ENCODE results near the gene CD36.

The CD36 gene

GRCh38 chr7:80608336-80608735 lies 30.1 kb upstream of the CD36 start:
- Histone ChIP-seq H3K27me3 (ENCODE audit: control insufficient read depth in 1 of 2, insufficient read depth in 2 of 2, low read length in 2 of 2) (no peaks in the 10 kb centered on the region), H3K9ac (ENCODE audit: low read length) (no peak overlapping the region), H3K36me3 (ENCODE audit: insufficient read depth, low read length) (no peaks in the 10 kb centered on the region), H3K27ac (ENCODE audit: low read depth, low read length) (no peak overlapping the region), H3K4me1 (ENCODE audit: insufficient read depth, low read length) (peaks cover 10% of the 10 kb centered on the region), H3K4me3 (ENCODE audit: low read depth in 1 of 2, low read length in 2 of 2) (no peak overlapping the region), H3K9me3 (ENCODE audit: low read length) (no peaks in the 10 kb centered on the region)

- Histone ChIP-seq H3K27ac (ENCODE audit: low read depth, low read length) (no peak overlapping the region), H3K4me3 (ENCODE audit: low read depth in 1 of 2, low read length in 2 of 2) (no peak overlapping the region), H3K9me3 (ENCODE audit: low read length) (no peaks in the 10 kb centered on the region), H3K9ac (ENCODE audit: low read length) (no peak overlapping the region), H3K27me3 (ENCODE audit: control insufficient read depth in 1 of 2, insufficient read depth in 2 of 2, low read length in 2 of 2) (no peaks in the 10 kb centered on the region), H3K4me1 (ENCODE audit: insufficient read depth, low read length) (peaks cover 11% of the 10 kb centered on the region), H3K36me3 (ENCODE audit: insufficient read depth, low read length) (no peaks in the 10 kb centered on the region)
Observed at GRCh38 chr7:80609751-80610150, 28.7 kb upstream of the CD36 start.

- Histone ChIP-seq H3K9me3 (ENCODE audit: low read length) (no peaks in the 10 kb centered on the region), H3K36me3 (ENCODE audit: insufficient read depth, low read length) (no peaks in the 10 kb centered on the region), H3K4me1 (ENCODE audit: insufficient read depth, low read length) (peaks cover 16% of the 10 kb centered on the region), H3K4me3 (ENCODE audit: low read depth in 1 of 2, low read length in 2 of 2) (no peak overlapping the region), H3K27me3 (ENCODE audit: control insufficient read depth in 1 of 2, insufficient read depth in 2 of 2, low read length in 2 of 2) (no peaks in the 10 kb centered on the region), H3K9ac (ENCODE audit: low read length) (no peak overlapping the region), H3K27ac (ENCODE audit: low read depth, low read length) (no peak overlapping the region)
Observed at GRCh38 chr7:80611353-80611752, 27.1 kb upstream of the CD36 start.

- Histone ChIP-seq H3K4me3 (ENCODE audit: low read depth in 1 of 2, low read length in 2 of 2) (no peak overlapping the region), H3K27me3 (ENCODE audit: control insufficient read depth in 1 of 2, insufficient read depth in 2 of 2, low read length in 2 of 2) (no peaks in the 10 kb centered on the region), H3K9me3 (ENCODE audit: low read length) (no peaks in the 10 kb centered on the region), H3K4me1 (ENCODE audit: insufficient read depth, low read length) (peaks cover 16% of the 10 kb centered on the region), H3K36me3 (ENCODE audit: insufficient read depth, low read length) (no peaks in the 10 kb centered on the region), H3K9ac (ENCODE audit: low read length) (no peak overlapping the region), H3K27ac (ENCODE audit: low read depth, low read length) (no peak overlapping the region)
Observed at GRCh38 chr7:80611779-80612178, 26.7 kb upstream of the CD36 start.

GRCh38 chr7:80612880-80613279 lies 25.6 kb upstream of the CD36 start:
- no peak overlapping the region for H3K9ac ChIP-seq (ENCODE audit: low read length)
- H3K9me3 ChIP-seq (ENCODE audit: low read length): no peaks in the 10 kb centered on the region
- H3K27me3 ChIP-seq (ENCODE audit: control insufficient read depth in 1 of 2, insufficient read depth in 2 of 2, low read length in 2 of 2): no peaks in the 10 kb centered on the region
- H3K4me1 ChIP-seq (ENCODE audit: insufficient read depth, low read length): peaks cover 16% of the 10 kb centered on the region
- no peak overlapping the region for H3K4me3 ChIP-seq (ENCODE audit: low read depth in 1 of 2, low read length in 2 of 2)
- H3K27ac ChIP-seq (ENCODE audit: low read depth, low read length): no peak overlapping the region
- no peaks in the 10 kb centered on the region for H3K36me3 ChIP-seq (ENCODE audit: insufficient read depth, low read length)

- H3K4me3 ChIP-seq (ENCODE audit: low read depth in 1 of 2, low read length in 2 of 2): no peak overlapping the region
- no peak overlapping the region for H3K27ac ChIP-seq (ENCODE audit: low read depth, low read length)
- no peak overlapping the region for H3K9ac ChIP-seq (ENCODE audit: low read length)
- no peaks in the 10 kb centered on the region for H3K9me3 ChIP-seq (ENCODE audit: low read length)
- no peaks in the 10 kb centered on the region for H3K36me3 ChIP-seq (ENCODE audit: insufficient read depth, low read length)
- H3K27me3 ChIP-seq (ENCODE audit: control insufficient read depth in 1 of 2, insufficient read depth in 2 of 2, low read length in 2 of 2): no peaks in the 10 kb centered on the region
- peaks cover 16% of the 10 kb centered on the region for H3K4me1 ChIP-seq (ENCODE audit: insufficient read depth, low read length)
Observed at GRCh38 chr7:80613519-80613918, 24.9 kb upstream of the CD36 start.

- H3K4me3 ChIP-seq (ENCODE audit: low read depth in 1 of 2, low read length in 2 of 2): no peak overlapping the region
- no peaks in the 10 kb centered on the region for H3K27me3 ChIP-seq (ENCODE audit: control insufficient read depth in 1 of 2, insufficient read depth in 2 of 2, low read length in 2 of 2)
- no peak overlapping the region for H3K27ac ChIP-seq (ENCODE audit: low read depth, low read length)
- no peaks in the 10 kb centered on the region for H3K36me3 ChIP-seq (ENCODE audit: insufficient read depth, low read length)
- H3K4me1 ChIP-seq (ENCODE audit: insufficient read depth, low read length): peaks cover 16% of the 10 kb centered on the region
- H3K9ac ChIP-seq (ENCODE audit: low read length): no peak overlapping the region
- H3K9me3 ChIP-seq (ENCODE audit: low read length): no peaks in the 10 kb centered on the region
Observed at GRCh38 chr7:80614851-80615271, 23.6 kb upstream of the CD36 start.

- Histone ChIP-seq H3K4me1 (ENCODE audit: insufficient read depth, low read length) (peaks cover 6% of the 10 kb centered on the region), H3K27me3 (ENCODE audit: control insufficient read depth in 1 of 2, insufficient read depth in 2 of 2, low read length in 2 of 2) (no peaks in the 10 kb centered on the region), H3K27ac (ENCODE audit: low read depth, low read length) (no peak overlapping the region), H3K36me3 (ENCODE audit: insufficient read depth, low read length) (no peaks in the 10 kb centered on the region), H3K9ac (ENCODE audit: low read length) (no peak overlapping the region), H3K4me3 (ENCODE audit: low read depth in 1 of 2, low read length in 2 of 2) (no peak overlapping the region), H3K9me3 (ENCODE audit: low read length) (no peaks in the 10 kb centered on the region)
Observed at GRCh38 chr7:80618096-80618495, 20.3 kb upstream of the CD36 start.

GRCh38 chr7:80619741-80620140 lies 18.7 kb upstream of the CD36 start:
- peaks cover 5% of the 10 kb centered on the region for H3K4me1 ChIP-seq (ENCODE audit: insufficient read depth, low read length)
- no peaks in the 10 kb centered on the region for H3K9me3 ChIP-seq (ENCODE audit: low read length)
- no peak overlapping the region for H3K9ac ChIP-seq (ENCODE audit: low read length)
- no peak overlapping the region for H3K4me3 ChIP-seq (ENCODE audit: low read depth in 1 of 2, low read length in 2 of 2)
- no peaks in the 10 kb centered on the region for H3K36me3 ChIP-seq (ENCODE audit: insufficient read depth, low read length)
- H3K27me3 ChIP-seq (ENCODE audit: control insufficient read depth in 1 of 2, insufficient read depth in 2 of 2, low read length in 2 of 2): no peaks in the 10 kb centered on the region
- no peak overlapping the region for H3K27ac ChIP-seq (ENCODE audit: low read depth, low read length)

GRCh38 chr7:80622541-80622940 lies 15.9 kb upstream of the CD36 start:
- Histone ChIP-seq H3K4me3 (ENCODE audit: low read depth in 1 of 2, low read length in 2 of 2) (no peak overlapping the region), H3K27ac (ENCODE audit: low read depth, low read length) (no peak overlapping the region), H3K36me3 (ENCODE audit: insufficient read depth, low read length) (no peaks in the 10 kb centered on the region), H3K9ac (ENCODE audit: low read length) (no peak overlapping the region), H3K9me3 (ENCODE audit: low read length) (no peaks in the 10 kb centered on the region), H3K27me3 (ENCODE audit: control insufficient read depth in 1 of 2, insufficient read depth in 2 of 2, low read length in 2 of 2) (no peaks in the 10 kb centered on the region), H3K4me1 (ENCODE audit: insufficient read depth, low read length) (no peaks in the 10 kb centered on the region)

- Histone ChIP-seq H3K27ac (ENCODE audit: low read depth, low read length) (no peak overlapping the region), H3K4me3 (ENCODE audit: low read depth in 1 of 2, low read length in 2 of 2) (no peak overlapping the region), H3K36me3 (ENCODE audit: insufficient read depth, low read length) (no peaks in the 10 kb centered on the region), H3K4me1 (ENCODE audit: insufficient read depth, low read length) (no peaks in the 10 kb centered on the region), H3K27me3 (ENCODE audit: control insufficient read depth in 1 of 2, insufficient read depth in 2 of 2, low read length in 2 of 2) (no peaks in the 10 kb centered on the region), H3K9me3 (ENCODE audit: low read length) (no peaks in the 10 kb centered on the region), H3K9ac (ENCODE audit: low read length) (no peak overlapping the region)
Observed at GRCh38 chr7:80623503-80624252, 14.8 kb upstream of the CD36 start.

- H3K36me3 ChIP-seq (ENCODE audit: insufficient read depth, low read length): no peaks in the 10 kb centered on the region
- H3K4me1 ChIP-seq (ENCODE audit: insufficient read depth, low read length): no peaks in the 10 kb centered on the region
- H3K9me3 ChIP-seq (ENCODE audit: low read length): no peaks in the 10 kb centered on the region
- H3K9ac ChIP-seq (ENCODE audit: low read length): no peak overlapping the region
- no peak overlapping the region for H3K27ac ChIP-seq (ENCODE audit: low read depth, low read length)
- H3K27me3 ChIP-seq (ENCODE audit: control insufficient read depth in 1 of 2, insufficient read depth in 2 of 2, low read length in 2 of 2): no peaks in the 10 kb centered on the region
- no peak overlapping the region for H3K4me3 ChIP-seq (ENCODE audit: low read depth in 1 of 2, low read length in 2 of 2)
Observed at GRCh38 chr7:80624763-80625162, 13.7 kb upstream of the CD36 start.

All from muscle layer of colon (tissue), 2 donors.